GM18499 (cell line): ENCODE data around the gene CELF4.

Source experiments
- ATAC-seq: cut with Tn5 transposase; IDR thresholded peaks from one replicate; pipeline ENCODE4 v1.9.1; 2021; ENCODE audit warnings: moderate number of reproducible peaks; ENCODE audit not compliant: insufficient read depth, unreplicated experiment

CELF4 gene

GRCh38 chr18:37450434-37451132 lies 115.0 kb downstream of the CELF4 start:
- ATAC-seq, result no peak

DNA sequence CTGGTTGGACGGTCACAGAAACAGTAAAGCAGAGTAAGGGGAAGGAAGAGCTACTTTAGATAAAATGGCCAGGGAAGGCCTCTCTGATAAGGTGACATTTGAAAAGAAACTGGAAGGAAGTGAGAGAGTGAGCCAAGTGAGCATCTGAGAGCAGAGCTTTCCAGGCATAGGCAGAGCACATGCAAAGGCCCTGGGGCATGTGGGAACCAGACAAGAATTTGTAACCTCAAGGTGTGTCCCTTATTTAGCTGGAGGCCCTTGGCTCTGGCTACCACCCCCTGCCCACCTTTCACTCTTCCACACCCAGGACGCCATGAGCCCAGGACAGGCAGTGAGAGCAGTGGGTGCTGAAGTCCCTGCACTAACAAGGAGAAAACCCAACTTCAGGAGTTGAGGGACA lies 116.0 kb downstream of the CELF4 start:
- ATAC-seq, result no peak

DNA sequence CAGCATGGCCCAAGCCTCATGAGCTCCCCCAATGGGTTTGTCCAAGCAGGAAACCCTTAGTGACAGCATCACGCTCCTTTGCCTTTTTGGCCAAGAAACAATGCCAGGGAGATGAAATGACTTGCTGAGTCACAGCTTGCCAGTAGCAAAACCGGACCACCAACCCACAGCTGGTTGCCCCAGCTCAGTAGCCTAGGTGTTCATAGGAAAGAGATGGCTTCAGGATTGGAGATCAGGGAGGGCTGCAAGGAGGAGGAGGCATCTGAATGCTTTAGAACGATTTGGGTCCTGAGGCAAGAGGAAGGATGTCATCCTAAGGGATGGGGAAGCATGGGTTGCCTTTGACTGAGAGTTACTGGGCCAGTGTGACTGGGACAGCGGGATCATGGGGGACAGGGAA lies 116.7 kb downstream of the CELF4 start:
- no peak for ATAC-seq

DNA sequence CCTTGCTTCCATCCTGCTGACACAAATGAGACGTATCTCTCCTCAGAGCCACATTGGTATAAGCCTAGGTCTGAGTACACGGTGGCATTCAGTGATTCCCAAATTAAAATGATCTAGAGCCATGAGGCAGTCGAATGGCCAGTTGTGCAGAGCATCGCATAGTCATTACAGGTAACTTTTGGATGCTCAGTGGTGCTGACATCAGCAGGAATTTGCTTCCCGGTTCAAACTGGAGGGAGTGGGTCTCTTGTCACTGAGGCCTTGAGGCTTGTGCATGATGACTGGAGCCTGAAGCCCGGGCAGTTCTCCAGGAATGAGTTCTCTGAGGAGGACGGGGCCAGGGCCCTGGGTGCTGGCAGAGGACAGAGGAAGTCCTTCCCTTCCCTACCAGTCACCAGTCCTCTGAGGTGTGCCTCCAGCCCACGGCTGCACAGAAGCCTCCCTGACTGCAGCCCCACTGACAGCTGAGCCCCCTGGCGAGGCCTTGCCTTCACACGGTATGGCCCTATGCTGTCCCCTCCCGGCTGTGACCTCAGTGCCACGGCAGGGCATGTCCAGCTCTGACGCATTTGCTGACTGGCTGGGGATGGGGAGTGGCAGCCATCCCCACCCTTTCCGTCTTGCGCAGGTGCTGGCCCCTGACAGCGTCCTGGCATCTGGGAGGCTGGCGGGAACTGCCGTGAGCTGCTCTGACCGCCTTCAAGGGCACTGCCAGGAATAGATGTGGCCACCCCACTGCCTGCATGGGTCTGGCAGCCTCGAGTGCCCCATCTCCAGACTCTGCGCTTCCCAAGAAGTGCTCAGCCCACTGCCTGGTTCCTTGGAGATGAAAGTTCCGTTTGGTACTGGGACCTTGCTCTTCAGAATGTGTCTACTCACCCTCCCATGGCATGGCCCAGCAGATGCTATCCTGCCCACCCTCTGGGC lies 117.4 kb downstream of the CELF4 start:
- no peak for ATAC-seq

DNA sequence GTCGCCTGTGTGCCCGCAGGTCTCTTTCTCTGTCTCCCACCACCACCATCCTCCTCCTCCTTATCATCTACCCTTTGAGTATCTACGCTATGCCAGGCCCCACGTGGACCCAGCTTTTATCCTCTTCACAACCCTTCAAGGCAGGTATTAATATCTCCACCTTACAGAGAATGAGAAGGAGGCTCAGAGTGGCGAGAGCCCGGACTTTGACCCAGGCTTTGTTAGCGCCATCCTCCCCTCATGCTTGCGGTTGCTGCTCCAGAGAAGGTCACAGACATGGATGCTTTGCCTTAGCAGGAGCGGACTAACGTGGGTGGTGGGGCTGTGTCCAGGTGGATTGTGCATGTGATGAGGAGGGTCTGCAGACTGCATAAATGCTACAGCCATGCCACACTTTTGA lies 119.8 kb downstream of the CELF4 start:
- ATAC-seq, result no peak

DNA sequence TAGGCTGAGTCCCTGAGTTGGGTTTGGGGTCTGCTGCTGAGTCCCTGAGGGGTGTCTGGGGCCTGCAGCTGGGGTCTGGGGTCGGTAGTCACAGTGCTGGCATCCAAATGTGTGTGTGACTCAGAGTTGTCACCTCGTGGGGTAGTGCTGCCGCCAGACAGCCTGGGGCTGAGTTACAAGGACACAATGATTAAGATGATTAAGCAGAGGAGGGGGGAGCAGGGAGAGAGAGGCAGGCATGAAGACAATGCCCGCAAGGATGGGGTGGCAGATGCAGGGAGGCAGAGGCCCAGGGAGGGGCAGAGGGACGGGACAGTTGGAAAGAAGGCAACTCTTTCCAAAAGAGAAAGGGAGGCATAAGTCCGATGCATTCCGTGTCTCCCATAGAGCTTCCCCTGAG lies 120.2 kb downstream of the CELF4 start:
- no peak for ATAC-seq

GRCh38 chr18:37443325-37444055 lies 122.1 kb downstream of the CELF4 start:
- ATAC-seq, result no peak

GRCh38 chr18:37442477-37442876 lies 123.1 kb downstream of the CELF4 start:
- ATAC-seq, result no peak

DNA sequence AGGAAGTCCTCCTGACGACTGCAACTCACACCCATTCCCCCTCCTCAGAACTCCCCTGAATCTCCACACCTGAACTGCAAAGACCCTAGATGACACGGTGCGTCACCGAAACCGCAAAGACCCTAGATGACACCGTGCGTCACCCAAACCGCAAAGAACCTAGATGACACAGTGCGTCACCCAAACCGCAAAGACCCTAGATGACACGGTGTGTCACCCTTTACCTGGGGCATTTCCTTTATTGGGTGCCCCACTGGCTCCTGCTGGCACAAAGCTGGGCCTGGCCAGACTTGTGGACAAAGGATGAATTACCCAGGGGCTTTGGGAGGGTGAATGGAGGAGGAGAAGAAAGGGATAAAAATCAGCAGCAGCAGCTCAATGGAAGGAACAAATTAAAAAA lies 123.8 kb downstream of the CELF4 start:
- no peak for ATAC-seq

- ATAC-seq, result no peak
Measured at GRCh38 chr18:37440206-37440605, 125.4 kb downstream of the CELF4 start.

- ATAC-seq, result no peak
Measured at GRCh38 chr18:37438417-37439180, 127.0 kb downstream of the CELF4 start.

DNA sequence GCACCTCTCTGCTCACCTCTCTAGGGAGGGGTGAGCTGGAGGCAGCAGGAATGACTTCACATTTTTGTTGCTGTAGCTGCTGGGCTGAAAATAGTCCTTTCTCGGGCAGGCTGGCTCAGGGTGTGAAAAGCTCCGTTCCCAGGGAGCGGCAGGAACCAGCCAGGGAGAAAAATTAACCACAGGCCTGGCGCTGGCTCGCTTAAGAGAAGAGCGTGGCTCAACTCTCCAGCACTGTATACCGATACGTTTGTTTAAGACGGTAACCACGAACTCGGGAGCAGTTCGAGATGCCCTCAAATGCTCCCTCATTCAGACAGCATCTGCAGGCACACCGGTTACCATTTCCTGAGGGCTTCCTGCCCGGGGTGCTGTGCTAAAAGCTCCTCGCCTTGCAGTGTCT lies 129.6 kb downstream of the CELF4 start:
- no peak for ATAC-seq

- no peak for ATAC-seq
Measured at GRCh38 chr18:37435150-37435867, 130.3 kb downstream of the CELF4 start.

DNA sequence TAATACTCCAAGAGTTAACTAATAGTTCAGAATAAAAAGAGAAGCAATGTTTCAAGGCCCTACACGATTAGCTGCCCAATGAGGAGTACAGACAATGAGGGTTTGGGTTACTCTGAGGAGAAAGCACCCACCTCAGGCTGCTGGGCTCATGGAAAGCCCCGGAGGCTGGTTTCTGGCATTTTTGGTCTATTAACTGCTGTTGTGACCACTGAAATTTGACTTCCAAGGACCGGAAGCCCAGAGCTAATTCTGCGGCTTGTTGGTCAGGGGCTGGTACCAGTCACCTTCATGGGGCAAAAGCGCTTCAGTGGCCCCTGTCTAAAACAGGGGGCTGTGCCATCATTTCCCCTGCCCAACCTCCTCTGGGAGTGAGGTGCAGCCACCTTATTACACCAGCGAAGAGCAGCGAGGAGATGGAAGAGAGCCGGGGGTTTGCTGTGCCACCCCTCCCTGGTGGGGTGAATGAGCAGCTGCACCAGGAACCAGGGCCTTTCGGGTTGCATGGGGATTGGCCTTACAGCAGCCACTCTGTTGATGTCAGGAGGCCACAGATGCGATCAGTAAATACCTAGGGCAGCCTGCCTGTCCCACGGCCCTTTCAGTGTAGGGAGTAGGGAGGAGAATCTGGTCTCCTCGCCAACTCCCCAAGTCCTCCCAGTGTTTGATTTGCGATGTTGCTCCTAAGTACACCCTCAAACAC lies 131.3 kb downstream of the CELF4 start:
- ATAC-seq, result no peak

GRCh38 chr18:37432436-37433195 lies 133.0 kb downstream of the CELF4 start:
- ATAC-seq, result no peak

- ATAC-seq, result no peak
Measured at GRCh38 chr18:37430357-37431076, 135.1 kb downstream of the CELF4 start.

DNA sequence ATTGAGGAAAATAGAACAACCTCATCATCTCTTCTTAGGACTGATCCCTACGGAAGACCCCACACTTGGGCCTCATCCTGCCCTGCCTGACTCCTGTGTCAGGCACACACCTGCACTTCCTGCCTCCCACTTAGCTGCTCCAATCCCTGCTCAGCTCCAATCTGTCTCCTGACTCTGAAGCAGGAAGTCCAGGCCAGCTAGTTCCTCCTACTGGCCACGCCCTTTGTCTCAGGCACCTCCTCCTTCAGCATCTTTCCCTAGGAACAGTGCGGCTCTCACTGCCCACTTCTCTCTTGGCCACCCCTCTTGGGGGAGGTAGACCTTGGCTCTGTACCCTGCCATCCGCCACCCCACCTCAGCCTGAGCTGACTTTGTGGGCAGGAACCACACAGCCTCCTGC lies 135.8 kb downstream of the CELF4 start:
- ATAC-seq, result no peak
